ENCODE data around the gene CSF3R. TPM values are rescaled to one million over a fixed set of nuclear protein-coding genes. Genes with fewer than 3 reads are reported as not detected.

The CSF3R gene
- total and polyA plus RNA-seq, 2 donors (not counting 3 experiments of a cell fraction or from before 2014, with no cell fraction given) = not detected

GRCh38 chr1:36508257-36508656, 25.5 kb upstream of the CSF3R start:
- Histone ChIP-seq H4K20me1 (replicated peaks; ENCODE audit: control insufficient read depth, extremely low read depth, insufficient read depth, low read length) (no peaks in the 10 kb centered on the region), H3K27ac (ENCODE audit: insufficient read depth, low read depth, low read length) (no peak overlapping the region), H2AFZ (ENCODE audit: low read depth, low read length) (no peak overlapping the region), H3K4me1 (ENCODE audit: control insufficient read depth, extremely low read depth, insufficient read depth, low read length) (no peaks in the 10 kb centered on the region), H3K9me1 (replicated peaks; ENCODE audit: control insufficient read depth, extremely low read depth, insufficient read depth, low read length) (no peaks in the 10 kb centered on the region), H3K79me2 (ENCODE audit: control insufficient read depth, insufficient read depth, low read length) (no peaks in the 10 kb centered on the region), H3K4me2 (ENCODE audit: insufficient read depth, low read length) (no peak overlapping the region), H3K27me3 (ENCODE audit: control insufficient read depth in 2 of 2, insufficient read depth in 2 of 2, low read length in 2 of 2) (peaks cover 3 to 4% of the 10 kb centered on the region in 2 experiments), H3K9me3 (replicated peaks; ENCODE audit: control insufficient read depth, insufficient read depth, low read length) (no peaks in the 10 kb centered on the region), H3K36me3 (ENCODE audit: control insufficient read depth in 2 of 2, extremely low read depth in 1 of 2, insufficient read depth in 2 of 2, low read length in 2 of 2) (no peaks in the 10 kb centered on the region), H3K4me3 (replicated peaks in 1 of 3; ENCODE audit: insufficient read depth in 1 of 3, low read depth in 1 of 3, low read length in 3 of 3) (no peak overlapping the region), H3K9ac (replicated peaks; ENCODE audit: extremely low read depth, insufficient read depth, low read length) (no peak overlapping the region)
- dilution Hi-C loops (cut with MboI; ENCODE audit: extremely low pct_ligation_motif_present, low sequenced_read_pairs) = no loop called here
- no peak for TF ChIP-seq GATA2 (IDR thresholded peaks at IDR 0.05; ENCODE audit: insufficient read depth, insufficient read length, low read depth, low read length)
- no peak for TF ChIP-seq POLR2AphosphoS5 (IDR thresholded peaks at IDR 0.05; ENCODE audit: insufficient read depth, low read depth, low read length)
- no peak for TF ChIP-seq FOS (IDR thresholded peaks at IDR 0.05; ENCODE audit: borderline replicate concordance, insufficient read depth, low read length)
- no peak for TF ChIP-seq JUN (IDR thresholded peaks at IDR 0.05; ENCODE audit: borderline replicate concordance, insufficient read depth, insufficient read length, low read depth)
- TF ChIP-seq CTCF (IDR thresholded peaks at IDR 0.05; ENCODE audit: extremely low read depth in 1 of 2, insufficient read depth in 1 of 2, low read depth in 1 of 2, low read length in 2 of 2) = no peak
- no peak for TF ChIP-seq POLR2A (IDR thresholded peaks at IDR 0.05; ENCODE audit: low read depth, low read length)
- no peak for TF ChIP-seq MAX (IDR thresholded peaks at IDR 0.05; ENCODE audit: insufficient read depth, insufficient read length)
- TF ChIP-seq MYC (IDR thresholded peaks at IDR 0.05; ENCODE audit: low read depth, low read length) = no peak
- no peak for TF ChIP-seq EZH2 (IDR thresholded peaks at IDR 0.05; ENCODE audit: borderline replicate concordance, low read depth, low read length, severe bottlenecking)
- no TSS peak for BruUV-seq (replicated peaks)
- intact Hi-C loops (cut with micrococcal nuclease) = no loop called here
- DNase-seq (ENCODE audit: low read depth, low spot score) (no peak), FAIRE-seq (no peak)
- ChIA-PET POLR2A (no interaction called here), CTCF (interaction anchor here (3.6 kb wide), 1 partner anchor 8 kb away, joined by 27 read pairs; no protein-coding TSS in a partner anchor)

Measured in endothelial cell of umbilical vein (primary cell).